CD4-positive, alpha-beta T cell treated with Interferon gamma for 1 hour (primary cell): ENCODE measurements around the gene LIMCH1.

Source experiments
- DNase-seq: peaks from one replicate; pipeline ENCODE4 v3.0.0-alpha.2; 2020

The LIMCH1 gene

GRCh38 chr4:41646862-41647261 lies 108.9 kb downstream of the LIMCH1 start:
- no peak for DNase-seq

GRCh38 chr4:41647383-41647782 lies 109.4 kb downstream of the LIMCH1 start:
- DNase-seq, result no peak

- peak; percentile 6 for DNase-seq
These were observed 113.2 kb downstream of the LIMCH1 start for GRCh38 chr4:41651150-41651549.

- DNase-seq, result no peak
These were observed 115.0 kb downstream of the LIMCH1 start for GRCh38 chr4:41652971-41653370.

GRCh38 chr4:41653523-41653922 lies 115.6 kb downstream of the LIMCH1 start:
- no peak for DNase-seq

GRCh38 chr4:41655177-41655576 lies 117.2 kb downstream of the LIMCH1 start:
- no peak for DNase-seq

- DNase-seq, result no peak
These were observed 118.1 kb downstream of the LIMCH1 start for GRCh38 chr4:41656106-41656505.

GRCh38 chr4:41656572-41657520 lies 118.9 kb downstream of the LIMCH1 start:
- DNase-seq, result no peak

GRCh38 chr4:41657561-41657960 lies 119.6 kb downstream of the LIMCH1 start:
- DNase-seq, result no peak

GRCh38 chr4:41658163-41658562 lies 120.2 kb downstream of the LIMCH1 start:
- no peak for DNase-seq

GRCh38 chr4:41660352-41660751 lies 122.4 kb downstream of the LIMCH1 start:
- DNase-seq, result no peak

- no peak for DNase-seq
These were observed 123.6 kb downstream of the LIMCH1 start for GRCh38 chr4:41661442-41662076.

GRCh38 chr4:41665636-41666207 lies 127.8 kb downstream of the LIMCH1 start:
- DNase-seq, result no peak

GRCh38 chr4:41668024-41668423 lies 130.1 kb downstream of the LIMCH1 start:
- no peak for DNase-seq

- no peak for DNase-seq
These were observed 132.6 kb downstream of the LIMCH1 start for GRCh38 chr4:41670530-41670929.

GRCh38 chr4:41670982-41671381 lies 133.0 kb downstream of the LIMCH1 start:
- no peak for DNase-seq

GRCh38 chr4:41678086-41678816 lies 140.3 kb downstream of the LIMCH1 start:
- no peak for DNase-seq

- no peak for DNase-seq
These were observed 141.0 kb downstream of the LIMCH1 start for GRCh38 chr4:41678951-41679350.

GRCh38 chr4:41679991-41680390 lies 142.0 kb downstream of the LIMCH1 start:
- DNase-seq, result no peak

- no peak for DNase-seq
These were observed 143.1 kb downstream of the LIMCH1 start for GRCh38 chr4:41681054-41681453.

- DNase-seq, result no peak
These were observed 145.4 kb downstream of the LIMCH1 start for GRCh38 chr4:41683326-41683725.

GRCh38 chr4:41686893-41687292 lies 148.9 kb downstream of the LIMCH1 start:
- DNase-seq, result no peak

- DNase-seq, result no peak
These were observed 150.0 kb downstream of the LIMCH1 start for GRCh38 chr4:41687971-41688370.
